HG03432 (cell line): ENCODE results near the gene MAP4K2.

ENCODE experiments used
- ATAC-seq: cut with Tn5 transposase; IDR thresholded peaks from one replicate; pipeline ENCODE4 v1.9.1; 2021; ENCODE audit warnings: mild to moderate bottlenecking, moderate library complexity; ENCODE audit not compliant: unreplicated experiment

The MAP4K2 gene

DNA sequence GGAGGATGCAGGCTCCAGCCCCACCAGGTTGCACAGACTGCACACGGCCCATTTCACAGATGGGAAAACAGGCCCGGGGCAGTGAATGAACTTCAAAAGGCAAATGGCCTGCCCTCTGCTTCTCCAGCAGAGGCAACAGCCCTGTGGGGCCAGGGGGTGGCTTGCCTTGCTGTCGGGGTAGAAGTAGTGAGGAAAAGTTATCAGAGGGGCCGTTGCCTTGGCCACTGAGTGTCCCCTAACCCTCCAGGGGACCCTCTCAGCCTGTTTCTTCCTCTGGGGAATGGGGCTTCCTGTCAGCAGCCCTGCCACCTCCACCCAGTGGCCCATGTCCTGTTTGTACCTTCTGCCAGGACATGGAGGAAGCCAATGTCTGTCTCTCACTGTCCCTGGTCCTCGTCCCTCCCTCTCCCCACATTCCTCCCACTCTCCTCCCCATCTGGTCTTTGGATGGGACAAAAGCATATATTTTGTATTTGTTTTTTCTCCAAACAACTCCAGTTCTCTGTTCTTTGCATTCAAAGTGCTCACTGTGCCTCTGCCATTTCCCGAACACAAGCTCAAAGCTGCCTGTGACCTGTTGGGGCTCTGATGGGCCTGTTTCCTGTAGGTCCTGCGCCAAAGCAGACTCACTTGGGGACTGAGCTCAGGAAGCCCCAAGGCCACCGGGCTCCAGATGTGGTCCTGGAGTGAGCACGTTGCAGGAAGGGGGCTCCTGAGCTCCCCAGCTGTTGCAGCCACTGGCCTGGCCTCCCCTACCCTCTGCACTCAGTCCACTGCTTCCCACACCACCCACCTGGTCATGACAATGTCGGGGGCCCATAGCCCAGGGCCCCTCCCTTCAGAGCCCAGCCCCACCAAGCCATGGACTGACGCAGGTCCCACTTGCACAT is 9.5 kb downstream of the MAP4K2 start:
- ATAC-seq: no peak

DNA sequence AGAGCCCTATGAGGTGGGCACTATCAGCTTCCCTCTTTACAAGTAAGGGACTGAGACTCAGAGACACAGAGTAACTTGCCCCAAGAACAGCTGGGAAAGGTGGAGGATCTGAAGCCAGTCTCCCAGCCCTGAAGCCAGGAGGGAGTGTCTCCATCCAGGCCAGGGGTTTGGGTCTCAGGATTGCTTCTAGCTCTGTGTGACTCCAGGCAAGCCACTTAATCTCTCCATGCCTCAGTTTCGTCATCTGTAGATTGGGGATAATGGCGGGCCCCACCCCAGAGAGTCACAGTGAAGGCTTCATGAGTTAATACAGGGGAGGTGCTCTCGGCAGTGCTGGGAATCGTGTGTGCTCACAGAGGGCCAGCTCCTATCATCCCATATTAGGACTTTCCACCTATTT is 10.5 kb downstream of the MAP4K2 start:
- no peak for ATAC-seq

DNA sequence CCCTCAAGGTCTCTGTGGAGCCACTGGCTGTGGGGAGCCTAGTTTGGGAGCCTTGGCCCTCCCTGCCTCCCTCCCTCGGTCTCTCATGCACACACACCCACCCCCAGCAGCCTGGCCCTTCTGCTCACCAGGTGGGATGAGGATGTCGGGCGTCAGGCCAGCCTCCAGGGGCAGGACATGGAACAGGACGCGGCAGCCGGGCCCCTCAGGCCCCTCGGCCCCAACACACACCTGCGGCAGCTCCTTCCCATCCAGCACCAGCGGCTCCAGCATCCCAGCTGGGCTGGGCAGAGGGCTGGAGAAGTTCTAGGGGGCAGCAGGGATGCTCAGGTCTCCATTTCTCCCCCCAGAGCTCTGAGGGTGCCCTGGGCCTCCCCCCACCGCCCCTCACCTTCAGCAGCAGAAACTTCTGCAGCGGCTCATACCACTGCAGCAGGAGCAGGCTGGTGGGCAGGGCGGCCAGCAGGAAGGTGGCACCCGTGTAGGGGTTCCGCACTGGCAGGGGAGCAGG is 11.2 kb downstream of the MAP4K2 start:
- ATAC-seq: no peak

DNA sequence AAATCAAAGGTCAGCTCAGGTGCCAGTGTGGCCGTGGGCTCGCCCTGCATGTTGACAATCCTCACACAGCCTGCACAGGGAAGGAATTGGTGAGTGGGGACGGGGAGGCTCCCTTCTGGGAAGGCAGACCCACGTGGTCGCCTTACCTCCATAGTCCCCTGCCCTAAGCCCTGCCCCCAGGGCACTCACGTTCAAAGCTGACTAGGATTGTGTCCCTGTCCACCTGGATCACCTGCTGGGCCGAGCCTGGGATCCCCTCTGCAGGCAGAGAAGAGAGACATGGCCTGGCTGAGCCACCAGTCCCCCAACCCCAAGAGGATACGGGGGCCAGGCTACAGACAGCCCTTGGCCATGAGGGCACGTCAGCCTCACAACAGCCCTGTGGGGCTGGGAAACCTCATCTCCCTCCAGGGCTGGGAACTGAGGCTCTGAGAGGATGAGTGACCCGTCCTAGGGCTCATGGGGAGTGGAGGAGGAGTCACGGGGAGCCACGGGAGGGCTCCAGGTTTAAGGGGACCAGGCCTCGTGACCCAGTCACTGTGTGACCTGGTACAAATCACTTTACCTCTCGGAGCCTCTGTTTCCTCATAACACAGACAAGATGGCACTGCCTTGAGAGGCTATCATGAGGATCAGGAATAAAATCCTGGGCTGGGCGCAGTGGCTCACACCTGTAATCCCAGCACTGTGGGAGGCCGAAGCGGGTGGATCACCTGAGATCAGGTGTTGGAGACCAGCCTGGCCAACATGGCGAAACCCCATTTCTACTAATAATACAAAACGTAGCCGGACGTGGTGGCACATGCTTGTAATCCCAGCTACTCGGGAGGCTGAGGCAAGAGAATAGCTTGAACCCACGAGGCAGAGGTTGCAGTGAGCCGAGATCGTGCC is 12.6 kb downstream of the MAP4K2 start:
- ATAC-seq: no peak

DNA sequence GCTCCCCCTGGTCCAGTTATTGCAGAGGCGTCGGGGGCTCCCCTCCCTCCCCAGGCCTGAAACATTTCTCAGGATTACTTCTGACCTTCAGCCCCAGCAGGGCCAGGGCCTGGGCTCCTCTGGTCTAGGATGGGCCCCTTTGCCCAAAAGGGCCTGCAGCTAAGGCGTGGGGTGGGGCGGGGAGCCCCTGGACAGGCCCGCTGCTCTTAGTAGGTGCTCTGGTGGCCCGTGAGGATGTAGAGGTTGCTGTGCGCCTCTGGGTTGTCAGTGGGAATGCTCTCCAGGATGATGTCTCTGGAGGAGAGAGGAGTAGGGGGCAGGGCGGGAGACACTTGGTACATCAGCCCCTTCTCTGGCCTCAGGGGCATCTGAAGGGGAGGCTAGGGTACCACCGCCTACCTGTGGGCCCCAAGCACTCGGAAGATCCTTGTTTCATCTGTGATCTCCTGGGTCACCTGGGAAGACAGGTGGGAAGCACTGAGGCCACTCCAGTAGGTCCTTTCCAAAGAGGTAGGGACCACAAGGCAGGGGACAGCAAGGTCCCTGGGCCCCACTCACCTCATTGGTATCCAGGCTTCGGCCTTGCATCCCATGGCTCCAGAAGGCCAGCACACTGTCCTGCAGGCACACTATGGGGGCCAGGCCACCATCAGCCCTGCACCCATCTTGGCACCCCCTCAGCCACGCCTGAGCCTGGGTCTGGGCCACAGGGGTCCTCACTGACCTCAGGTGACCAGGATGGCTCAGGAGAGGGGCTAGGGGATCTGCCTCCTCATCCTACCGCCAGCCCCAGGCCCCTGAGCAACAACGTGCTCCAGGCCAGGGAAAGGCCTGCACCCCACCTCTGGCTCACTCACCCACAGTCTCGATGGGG is 13.4 kb downstream of the MAP4K2 start:
- ATAC-seq: no peak

DNA sequence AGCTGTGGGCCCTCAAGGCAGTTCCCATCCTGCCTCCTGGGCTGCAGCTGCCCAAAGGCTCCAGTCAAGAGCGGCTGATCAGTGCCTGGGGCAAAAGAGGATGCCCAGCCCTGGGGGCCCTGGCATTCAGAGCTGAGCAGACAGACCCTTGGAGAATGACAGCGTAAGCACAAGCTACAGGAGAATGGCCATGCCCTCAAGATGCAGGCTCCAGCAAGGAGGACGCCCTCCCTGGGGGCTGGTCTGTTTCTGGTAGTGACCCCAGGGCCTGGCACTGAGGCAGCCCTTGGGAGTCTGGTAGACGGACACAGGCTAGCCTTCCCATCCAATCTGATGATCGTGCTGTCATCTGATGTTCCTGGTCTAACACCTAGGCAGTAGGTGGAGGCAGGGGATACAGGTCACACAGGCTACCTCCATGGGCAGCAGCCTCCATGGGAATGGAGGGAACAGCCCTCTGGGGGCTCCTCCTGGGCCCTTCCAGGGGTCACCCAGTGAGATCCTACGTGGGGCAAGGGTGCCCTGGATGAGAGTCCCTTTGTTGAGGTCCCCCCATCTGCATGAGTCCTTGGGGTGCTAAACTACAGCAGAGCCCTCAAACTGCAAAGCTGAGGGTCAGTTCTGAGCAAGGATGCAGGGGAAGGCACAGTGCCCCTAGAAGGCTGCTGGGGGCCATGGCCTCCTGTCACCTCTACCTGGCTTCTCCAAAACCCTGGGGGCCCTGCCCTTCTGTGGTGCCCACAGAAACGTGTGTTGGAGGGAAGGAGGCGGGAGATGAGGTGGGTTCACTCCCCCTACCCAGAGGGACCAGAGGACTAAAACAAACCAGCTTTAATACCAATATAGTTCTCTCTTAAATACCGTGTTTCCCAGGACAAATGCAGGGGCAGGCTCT is 14.4 kb downstream of the MAP4K2 start:
- no peak for ATAC-seq

DNA sequence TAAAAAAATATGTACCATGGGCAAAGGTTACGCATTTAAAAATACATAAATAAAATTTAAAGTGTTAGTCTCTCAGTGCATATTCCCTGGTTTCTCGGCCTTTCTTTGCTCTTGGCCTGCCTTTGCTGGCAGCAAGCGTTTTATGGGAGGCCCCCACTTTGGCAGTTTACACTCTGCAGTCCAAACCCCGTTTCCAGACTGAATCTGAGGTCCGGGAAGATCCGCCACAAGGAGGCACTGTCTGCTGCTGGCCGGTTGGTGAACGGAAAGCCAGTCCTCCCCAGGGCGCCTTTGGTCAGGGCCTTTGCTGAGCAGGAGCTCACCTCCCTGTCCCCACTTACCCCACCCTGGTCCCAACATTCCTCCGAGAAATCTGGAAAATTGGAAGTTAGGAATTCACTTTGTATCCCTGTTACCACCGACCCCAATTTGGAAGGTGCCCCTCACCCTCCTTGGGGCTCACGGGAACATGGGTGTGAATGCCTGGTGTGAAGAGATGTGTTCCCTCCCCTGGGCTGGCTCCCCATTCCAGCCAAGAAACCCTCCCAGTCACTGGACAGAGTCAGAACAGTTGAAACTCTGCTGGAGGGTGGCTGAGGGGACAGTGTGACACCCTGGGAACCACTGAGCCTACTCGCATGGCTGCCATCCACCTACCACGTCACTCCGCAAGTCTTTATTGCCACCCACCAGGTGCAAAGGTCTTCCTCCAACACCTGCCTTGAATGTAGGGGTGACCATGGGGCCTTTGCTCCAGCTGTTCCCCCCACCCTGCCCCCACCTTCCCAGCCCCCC is 15.3 kb downstream of the MAP4K2 start:
- ATAC-seq: no peak

DNA sequence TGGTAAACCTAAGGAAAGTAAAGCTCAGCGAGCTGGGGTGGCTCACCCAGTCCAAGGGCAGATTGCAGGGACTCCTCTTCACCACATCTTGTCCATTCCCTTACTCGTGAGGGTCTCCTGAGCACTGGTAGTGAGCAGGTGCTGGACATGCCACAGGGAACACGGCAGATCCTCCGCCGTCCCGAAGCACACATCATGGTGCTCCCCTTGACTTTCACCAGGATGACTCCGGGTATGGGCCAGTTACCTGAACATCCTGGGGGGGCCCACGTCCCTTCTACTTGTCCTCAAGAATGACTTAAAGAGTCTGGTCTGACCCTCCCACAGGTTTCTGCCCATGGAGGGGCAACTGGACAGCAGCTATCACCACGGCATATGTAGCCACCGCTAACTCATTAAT is 16.7 kb downstream of the MAP4K2 start:
- ATAC-seq: no peak

DNA sequence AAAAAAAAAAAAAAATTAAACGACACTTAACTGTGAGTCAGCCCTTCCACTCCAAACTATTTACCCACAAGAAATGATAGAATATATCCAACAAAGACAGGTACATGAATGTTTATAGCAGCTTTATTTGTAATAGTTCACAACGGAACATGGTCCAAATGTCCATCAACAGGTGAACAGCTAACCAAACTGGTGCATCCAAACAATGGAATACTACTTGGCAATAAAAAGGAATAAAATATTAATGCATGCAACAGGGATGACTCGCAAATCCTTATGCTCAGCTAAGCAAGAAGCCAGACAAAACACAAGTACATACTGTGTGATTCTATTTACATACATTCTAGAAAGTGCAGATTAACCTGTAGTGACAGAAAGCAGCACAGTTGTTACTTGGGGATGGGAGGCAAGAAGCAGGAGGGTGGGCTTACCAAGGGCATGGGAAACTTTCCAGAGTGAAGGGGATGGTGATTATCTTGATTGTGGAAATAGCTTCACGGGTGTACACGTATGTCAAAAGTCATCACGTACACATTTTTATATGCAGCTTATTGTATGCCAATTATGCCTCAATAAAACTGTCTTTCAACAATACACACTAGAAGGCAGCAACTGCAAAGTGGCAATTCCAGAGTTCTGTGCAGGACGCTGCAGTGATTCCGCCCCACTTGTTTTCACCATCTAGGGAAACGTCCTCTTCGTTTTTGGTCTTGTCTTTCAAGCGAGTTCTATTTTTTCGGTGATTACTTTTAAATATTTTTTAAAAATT is 18.0 kb downstream of the MAP4K2 start:
- no peak for ATAC-seq

DNA sequence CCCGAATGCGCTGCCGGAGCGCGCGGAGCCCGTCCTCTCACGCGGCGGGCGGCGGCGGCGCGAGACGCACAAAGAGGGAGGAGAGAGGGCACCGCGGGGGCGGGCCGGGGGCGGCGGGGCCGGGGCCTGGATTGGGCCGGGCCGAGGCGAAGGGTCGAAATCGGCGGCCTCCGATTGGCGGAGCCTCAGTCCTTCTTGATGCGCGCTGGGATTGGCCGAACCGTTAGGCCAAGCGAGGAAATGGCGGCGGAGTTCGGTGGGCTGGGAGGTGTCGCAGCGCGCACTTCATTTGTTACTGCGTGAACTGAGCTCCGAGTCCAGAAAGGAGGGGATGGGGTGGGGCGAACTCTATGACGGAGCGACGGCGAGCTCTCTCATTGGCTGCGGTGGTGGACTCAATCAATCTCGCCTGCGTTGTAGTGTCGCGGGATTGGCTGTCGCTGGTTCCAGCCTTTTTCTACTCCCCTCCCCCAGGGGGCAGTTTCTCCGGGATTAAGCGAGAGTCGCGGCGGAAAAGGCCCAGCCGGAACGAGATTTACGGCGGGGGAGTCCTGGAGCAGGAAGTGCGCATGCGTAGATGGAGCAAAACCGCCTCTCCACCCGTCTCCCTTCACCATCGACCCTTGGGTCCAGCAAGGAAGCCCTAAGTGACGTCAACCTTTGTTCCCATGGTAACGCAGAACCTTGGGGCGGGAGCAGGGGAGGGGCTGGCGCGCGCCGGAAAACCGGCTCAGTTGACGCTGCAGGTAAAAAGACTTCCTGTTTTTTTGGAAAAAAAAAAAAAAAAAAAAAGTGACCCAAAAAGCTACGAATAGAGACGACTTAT is 24.3 kb downstream of the MAP4K2 start, which contains the start of gene SF1:
Gene SF1 (minus strand): TSS at position 70 of the 826 bp plus-strand sequence. CDS start 150 bp downstream, outside the sequence.
- ATAC-seq: peak; percentile 83

DNA sequence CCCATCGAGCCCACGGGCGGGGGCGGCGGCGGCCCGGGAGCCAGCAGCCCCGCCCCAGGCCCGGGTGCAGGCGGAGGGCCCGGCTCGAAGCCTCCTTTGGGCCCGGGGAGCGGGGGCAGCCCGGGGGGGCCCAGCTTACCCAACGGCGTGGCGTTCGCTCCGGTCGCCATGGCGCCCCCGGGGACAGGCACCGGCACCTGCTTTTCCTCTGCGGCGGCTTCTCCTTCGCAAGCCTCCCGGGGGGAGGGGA is 24.9 kb downstream of the MAP4K2 start:
- no peak for ATAC-seq

DNA sequence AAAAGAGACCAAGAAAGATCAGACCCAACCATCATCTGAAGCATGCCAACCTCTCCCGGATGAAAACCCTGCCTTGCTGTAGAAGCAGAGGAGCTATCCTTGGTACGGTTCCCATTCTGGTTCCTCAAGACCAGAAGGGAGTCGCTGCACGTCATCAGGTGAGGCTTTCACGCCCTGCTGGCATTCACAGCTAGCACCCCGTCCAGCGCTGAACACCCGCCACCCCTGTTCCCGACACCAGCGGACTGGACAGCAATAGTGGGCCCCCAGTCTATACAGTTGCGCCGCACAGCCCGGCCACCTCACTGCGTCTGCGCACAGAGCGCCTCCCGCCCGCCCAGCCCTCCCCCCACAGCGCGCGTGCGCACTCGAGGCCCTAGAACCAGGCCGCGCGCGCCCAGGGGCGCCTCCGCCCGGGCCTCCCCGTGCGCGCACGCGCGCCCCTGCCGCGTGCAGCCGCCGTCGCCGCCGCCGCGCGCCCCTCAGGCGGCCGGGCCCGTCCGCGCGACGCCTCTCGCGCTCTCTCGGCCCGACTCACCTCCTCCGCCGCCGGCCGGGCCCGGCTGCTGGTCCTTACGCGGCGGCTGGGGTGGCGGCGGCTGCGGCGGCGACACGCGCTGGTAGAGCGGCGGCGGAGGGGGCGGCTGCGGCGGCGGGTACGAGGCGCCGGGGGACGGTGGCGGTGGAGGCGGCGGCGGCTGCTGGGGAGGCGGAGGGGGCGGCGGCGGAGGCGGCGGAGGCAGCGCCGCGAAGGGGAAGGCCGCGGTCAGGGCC is 25.4 kb downstream of the MAP4K2 start:
- ATAC-seq: peak; percentile 25

DNA sequence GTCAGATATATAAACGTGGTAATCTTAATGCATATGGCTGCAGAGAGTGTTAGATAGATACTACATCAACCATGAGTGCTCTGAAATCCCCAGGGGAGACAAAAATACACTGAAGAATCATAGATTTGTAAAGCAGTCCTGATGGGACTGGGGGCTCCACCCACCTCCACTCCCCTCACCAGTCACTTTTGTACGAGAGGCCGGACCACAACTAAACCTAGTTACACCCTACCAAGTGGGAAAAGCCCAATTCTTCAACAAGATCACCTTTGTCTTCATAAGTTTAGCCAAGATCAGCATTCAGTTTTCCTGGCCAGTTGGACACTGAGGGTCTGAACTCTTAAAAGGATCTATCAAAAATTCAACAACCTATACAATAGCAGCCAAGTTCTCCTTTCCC is 26.1 kb downstream of the MAP4K2 start:
- ATAC-seq: no peak

DNA sequence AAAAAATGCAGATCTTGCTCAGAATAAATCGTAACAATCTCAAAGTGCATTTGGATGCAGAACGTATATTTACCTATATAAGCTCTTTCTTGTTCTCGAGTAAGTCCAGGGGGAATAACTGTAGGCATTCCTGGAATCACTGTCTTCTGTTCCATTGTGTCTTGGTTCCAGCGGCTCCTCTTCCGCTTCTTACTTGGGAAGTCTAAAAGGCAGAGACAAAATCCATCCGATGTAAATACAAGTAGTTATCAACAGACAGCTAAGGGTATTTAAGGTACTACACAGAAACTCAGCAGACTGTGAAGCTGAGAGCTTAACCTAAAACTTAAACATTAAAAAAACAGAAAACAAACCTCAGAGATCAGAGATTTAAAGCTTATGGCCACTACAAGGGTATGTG is 26.6 kb downstream of the MAP4K2 start:
- ATAC-seq: no peak

DNA sequence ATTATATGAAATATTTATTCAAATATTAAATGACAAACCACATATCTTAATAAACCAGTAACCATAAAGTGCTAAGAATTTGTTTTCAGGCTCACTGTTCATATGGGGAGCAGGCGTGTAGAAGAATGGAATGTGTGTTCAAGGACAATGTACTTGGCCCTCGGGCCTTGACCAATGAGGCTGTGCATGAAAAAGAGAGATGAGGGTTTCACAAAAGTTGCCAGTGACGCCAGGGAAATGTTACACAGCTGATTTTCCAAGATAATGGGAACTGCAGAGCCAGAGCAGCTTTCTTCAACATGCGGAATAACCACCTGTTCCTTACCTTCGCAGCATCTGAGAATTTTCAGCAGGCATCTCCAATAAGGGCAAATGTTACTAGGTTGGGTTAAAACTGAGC is 28.9 kb downstream of the MAP4K2 start:
- no peak for ATAC-seq

DNA sequence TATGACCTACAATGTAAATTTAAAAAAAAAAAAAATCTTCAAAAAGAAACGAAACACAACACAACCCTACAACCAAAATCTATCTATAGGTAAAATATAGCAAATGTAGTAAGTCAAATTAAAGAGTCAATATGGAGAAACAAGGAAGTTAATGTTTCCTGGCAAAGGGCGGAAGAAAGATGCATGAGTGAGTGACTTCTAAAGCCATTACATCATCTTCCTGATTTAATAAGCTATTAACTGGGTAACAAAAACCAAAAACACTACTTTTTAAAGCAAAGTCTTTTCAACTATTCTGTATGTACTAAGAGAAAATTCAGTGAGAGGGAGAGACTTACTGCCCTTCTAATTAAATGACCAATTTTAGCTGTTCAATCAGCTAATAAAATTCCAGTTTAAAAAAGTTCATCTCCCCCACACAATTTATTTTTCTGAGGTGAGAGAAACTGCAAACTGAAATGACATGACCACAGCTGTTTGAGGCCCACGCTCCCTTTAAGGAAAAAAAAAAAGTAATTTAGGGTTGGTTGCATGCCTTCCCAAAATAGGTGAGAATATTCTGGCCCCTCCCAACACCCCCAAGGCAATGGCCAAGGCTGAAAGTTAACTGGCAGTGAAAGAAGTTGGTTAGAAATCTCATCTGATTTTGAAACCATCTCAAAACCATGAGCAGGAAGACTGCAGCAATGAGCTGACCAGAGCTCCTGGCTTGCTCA is 30.6 kb downstream of the MAP4K2 start:
- no peak for ATAC-seq
